Measurements from ENCODE around the gene PARD3. TPM values are rescaled to one million over a fixed set of nuclear protein-coding genes. Genes with fewer than 3 reads are reported as not detected.
A peak's percentile ranks its signal among the peaks of the same experiment; 100 is the strongest.

PARD3 gene
- total RNA-seq, 1 donor from 2014 or later = 37.2 TPM

DNA sequence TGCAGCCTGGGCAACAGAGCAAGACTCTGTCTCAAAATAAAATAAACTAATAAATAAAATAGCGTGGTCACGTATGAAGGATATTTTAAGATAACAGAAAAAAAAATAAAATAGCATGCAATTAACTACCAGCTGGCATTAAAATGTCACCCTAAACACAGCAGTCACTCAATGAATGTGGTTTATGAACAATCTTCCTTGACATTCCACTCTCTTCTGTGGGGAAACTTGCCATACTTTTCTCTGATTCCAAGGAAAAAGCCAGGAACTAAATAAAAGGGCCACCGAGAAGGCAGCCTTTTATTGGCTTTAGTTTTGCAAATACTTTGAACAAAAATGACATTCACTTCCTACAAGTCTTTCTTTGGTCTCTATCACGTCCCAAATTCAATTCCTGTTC, 266.6 kb downstream of the PARD3 start:
- no peaks in the 10 kb centered on the region for H3K27me3 Mint-ChIP-seq (ENCODE audit: unreplicated experiment)
- no peak for DNase-seq (ENCODE audit: extremely low spot score, unreplicated experiment)
- no peak overlapping the region for H3K27ac Mint-ChIP-seq (ENCODE audit: unreplicated experiment)
- H3K4me1 Mint-ChIP-seq (ENCODE audit: unreplicated experiment) = peaks cover 33% of the 10 kb centered on the region
- no peaks in the 10 kb centered on the region for H3K36me3 Mint-ChIP-seq (ENCODE audit: unreplicated experiment)
- TF ChIP-seq, protein P1, sequence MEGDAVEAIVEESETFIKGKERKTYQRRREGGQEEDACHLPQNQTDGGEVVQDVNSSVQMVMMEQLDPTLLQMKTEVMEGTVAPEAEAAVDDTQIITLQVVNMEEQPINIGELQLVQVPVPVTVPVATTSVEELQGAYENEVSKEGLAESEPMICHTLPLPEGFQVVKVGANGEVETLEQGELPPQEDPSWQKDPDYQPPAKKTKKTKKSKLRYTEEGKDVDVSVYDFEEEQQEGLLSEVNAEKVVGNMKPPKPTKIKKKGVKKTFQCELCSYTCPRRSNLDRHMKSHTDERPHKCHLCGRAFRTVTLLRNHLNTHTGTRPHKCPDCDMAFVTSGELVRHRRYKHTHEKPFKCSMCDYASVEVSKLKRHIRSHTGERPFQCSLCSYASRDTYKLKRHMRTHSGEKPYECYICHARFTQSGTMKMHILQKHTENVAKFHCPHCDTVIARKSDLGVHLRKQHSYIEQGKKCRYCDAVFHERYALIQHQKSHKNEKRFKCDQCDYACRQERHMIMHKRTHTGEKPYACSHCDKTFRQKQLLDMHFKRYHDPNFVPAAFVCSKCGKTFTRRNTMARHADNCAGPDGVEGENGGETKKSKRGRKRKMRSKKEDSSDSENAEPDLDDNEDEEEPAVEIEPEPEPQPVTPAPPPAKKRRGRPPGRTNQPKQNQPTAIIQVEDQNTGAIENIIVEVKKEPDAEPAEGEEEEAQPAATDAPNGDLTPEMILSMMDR (IDR thresholded peaks at IDR 0.05) = no peak
- H3K9me3 Mint-ChIP-seq (ENCODE audit: unreplicated experiment) = no peaks in the 10 kb centered on the region
- H3K4me3 Mint-ChIP-seq (ENCODE audit: unreplicated experiment) = no peak overlapping the region

DNA sequence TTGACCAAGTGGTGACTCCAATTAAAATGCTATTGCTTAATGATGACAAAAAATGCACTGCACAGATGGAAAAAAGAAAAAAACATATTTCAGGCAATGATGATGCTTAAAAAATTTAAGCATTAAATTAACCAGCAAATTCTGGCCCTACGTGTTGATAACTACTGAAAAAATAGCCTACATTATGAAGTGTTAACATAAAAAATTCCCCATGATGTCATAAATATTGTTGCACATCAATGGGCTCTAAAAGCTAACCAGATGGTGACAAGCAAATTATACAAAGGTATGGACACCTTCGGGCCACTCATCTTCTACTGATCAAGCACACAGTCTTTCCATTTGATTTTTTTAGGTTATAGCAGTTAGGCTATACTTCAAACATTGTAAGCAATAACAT, 267.4 kb downstream of the PARD3 start:
- Mint-ChIP-seq H3K27me3 (ENCODE audit: unreplicated experiment) (no peaks in the 10 kb centered on the region), H3K27ac (ENCODE audit: unreplicated experiment) (peak overlapping the region; percentile 15), H3K36me3 (ENCODE audit: unreplicated experiment) (no peaks in the 10 kb centered on the region), H3K4me1 (ENCODE audit: unreplicated experiment) (peaks cover 29% of the 10 kb centered on the region), H3K4me3 (ENCODE audit: unreplicated experiment) (no peak overlapping the region), H3K9me3 (ENCODE audit: unreplicated experiment) (no peaks in the 10 kb centered on the region)
- no peak for DNase-seq (ENCODE audit: extremely low spot score, unreplicated experiment)
- TF ChIP-seq, protein P1 (IDR thresholded peaks at IDR 0.05) = no peak

DNA sequence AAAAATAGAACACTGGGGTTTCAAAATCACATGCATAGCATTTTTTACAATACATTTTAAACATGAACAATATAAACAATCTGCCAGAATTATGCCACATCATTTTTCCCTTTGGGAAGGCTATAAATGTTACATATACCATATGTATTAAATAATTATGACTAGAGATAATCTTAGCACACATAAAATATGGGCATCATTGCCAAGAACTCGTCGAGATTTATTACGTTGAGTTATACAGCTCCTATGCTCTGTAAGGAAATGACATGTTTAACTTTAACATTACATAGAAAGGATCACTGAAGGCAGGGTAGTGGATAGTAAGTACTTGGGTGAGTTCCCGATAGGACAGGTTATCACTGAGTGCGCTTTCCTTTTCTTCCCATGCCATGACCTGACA, 267.8 kb downstream of the PARD3 start:
- Mint-ChIP-seq H3K27me3 (ENCODE audit: unreplicated experiment) (no peaks in the 10 kb centered on the region), H3K4me3 (ENCODE audit: unreplicated experiment) (no peak overlapping the region), H3K27ac (ENCODE audit: unreplicated experiment) (peak overlapping the region; percentile 15), H3K4me1 (ENCODE audit: unreplicated experiment) (peaks cover 29% of the 10 kb centered on the region), H3K9me3 (ENCODE audit: unreplicated experiment) (no peaks in the 10 kb centered on the region), H3K36me3 (ENCODE audit: unreplicated experiment) (no peaks in the 10 kb centered on the region)
- DNase-seq (ENCODE audit: extremely low spot score, unreplicated experiment) = no peak
- TF ChIP-seq, protein P1 (IDR thresholded peaks at IDR 0.05) = no peak

DNA sequence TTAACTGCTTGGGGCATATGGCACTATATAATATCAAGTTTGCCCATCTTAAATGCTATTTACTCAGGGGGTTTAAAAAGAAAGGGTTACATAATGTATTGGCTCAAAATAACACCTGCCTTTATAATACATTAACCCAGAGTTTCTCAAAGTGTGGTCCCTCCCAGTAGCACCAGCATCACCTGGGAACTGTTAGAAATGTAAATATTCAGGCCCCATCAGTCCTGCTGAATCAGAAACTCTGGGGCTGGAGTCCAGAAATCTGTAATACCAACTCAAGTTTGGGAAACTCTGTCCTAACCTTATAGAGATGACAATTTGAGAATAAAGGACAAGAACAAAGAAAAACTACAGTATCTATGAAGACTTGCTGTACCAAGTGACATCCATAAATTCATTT, 270.7 kb downstream of the PARD3 start:
- no peaks in the 10 kb centered on the region for H3K27me3 Mint-ChIP-seq (ENCODE audit: unreplicated experiment)
- DNase-seq (ENCODE audit: extremely low spot score, unreplicated experiment) = no peak
- no peaks in the 10 kb centered on the region for H3K36me3 Mint-ChIP-seq (ENCODE audit: unreplicated experiment)
- TF ChIP-seq, protein P1 (IDR thresholded peaks at IDR 0.05) = no peak
- no peaks in the 10 kb centered on the region for H3K9me3 Mint-ChIP-seq (ENCODE audit: unreplicated experiment)
- H3K4me1 Mint-ChIP-seq (ENCODE audit: unreplicated experiment) = peaks cover 24% of the 10 kb centered on the region
- no peak overlapping the region for H3K4me3 Mint-ChIP-seq (ENCODE audit: unreplicated experiment)
- no peak overlapping the region for H3K27ac Mint-ChIP-seq (ENCODE audit: unreplicated experiment)

DNA sequence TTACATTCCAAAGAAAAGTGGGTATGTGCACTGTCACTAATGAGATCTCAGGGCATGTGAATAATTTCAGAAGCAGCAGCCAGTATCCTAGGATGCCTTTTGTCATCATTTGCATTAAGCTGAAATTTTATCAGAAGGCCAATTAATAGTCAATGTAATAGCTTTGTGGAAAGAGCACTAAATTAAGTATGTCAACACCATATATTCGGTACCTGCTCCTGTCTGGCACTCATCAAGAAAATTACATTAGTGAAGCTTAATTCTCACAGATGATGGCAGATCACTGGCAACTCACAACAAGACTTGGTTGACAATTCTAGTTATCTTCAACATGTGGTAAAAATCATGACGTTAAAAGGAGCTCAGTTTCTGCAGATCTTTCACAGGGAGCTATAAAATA, 271.4 kb downstream of the PARD3 start:
- Mint-ChIP-seq H3K4me3 (ENCODE audit: unreplicated experiment) (no peak overlapping the region), H3K27me3 (ENCODE audit: unreplicated experiment) (no peaks in the 10 kb centered on the region), H3K27ac (ENCODE audit: unreplicated experiment) (no peak overlapping the region), H3K36me3 (ENCODE audit: unreplicated experiment) (no peaks in the 10 kb centered on the region), H3K9me3 (ENCODE audit: unreplicated experiment) (no peaks in the 10 kb centered on the region), H3K4me1 (ENCODE audit: unreplicated experiment) (peaks cover 22% of the 10 kb centered on the region)
- DNase-seq (ENCODE audit: extremely low spot score, unreplicated experiment) = no peak
- TF ChIP-seq, protein P1 (IDR thresholded peaks at IDR 0.05) = no peak
